T47D (cell line): ENCODE data around the gene ATP12A.
A peak's percentile ranks its signal among the peaks of the same experiment; 100 is the strongest.
"Not testable (repeated sequence)": the region's sequence is repeated elsewhere in the genome, so short reads cannot be mapped to it uniquely, and the experiment has no call there.

Experiments
- DNase-seq, 2 experiments: peaks; one replicate each; pipeline versions ENCODE4 v3.0.0 to v3.0.0-alpha.2; 2011 to 2012; ENCODE audit warnings: low read depth in 1 of 2, low spot score in 1 of 2
- JUND ChIP-seq: IDR thresholded peaks from 2 replicates; pipeline ENCODE4 v1.6.1; 2012; ENCODE audit warnings: low read depth
- in situ Hi-C: cut with HindIII; loops from 2 replicates; pipeline ENCODE4 v1.10.0; 2016; ENCODE audit warnings: low sequenced_read_pairs, low pct_unique_long_range_greater_than_20kb

The ATP12A gene

DNA sequence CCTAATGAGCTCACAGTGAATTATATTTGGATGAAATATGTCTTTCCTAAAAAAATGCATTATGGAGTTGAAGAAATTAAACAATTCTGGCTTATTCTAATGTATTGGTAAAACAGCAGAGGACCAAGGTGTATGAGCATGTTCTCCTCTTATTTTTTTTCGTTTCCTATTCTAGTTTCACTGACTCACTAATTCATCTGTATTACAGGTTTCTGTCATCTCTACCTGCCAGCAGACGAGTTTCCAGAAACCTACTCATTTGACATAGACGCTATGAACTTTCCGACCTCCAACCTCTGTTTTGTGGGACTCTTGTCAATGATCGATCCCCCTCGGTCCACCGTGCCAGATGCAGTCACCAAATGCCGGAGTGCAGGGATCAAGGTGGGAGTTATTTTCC lies 20.3 kb downstream of the ATP12A start:
- DNase-seq = no peak
- in situ Hi-C loops = no loop called here
- TF ChIP-seq JUND = no peak

DNA sequence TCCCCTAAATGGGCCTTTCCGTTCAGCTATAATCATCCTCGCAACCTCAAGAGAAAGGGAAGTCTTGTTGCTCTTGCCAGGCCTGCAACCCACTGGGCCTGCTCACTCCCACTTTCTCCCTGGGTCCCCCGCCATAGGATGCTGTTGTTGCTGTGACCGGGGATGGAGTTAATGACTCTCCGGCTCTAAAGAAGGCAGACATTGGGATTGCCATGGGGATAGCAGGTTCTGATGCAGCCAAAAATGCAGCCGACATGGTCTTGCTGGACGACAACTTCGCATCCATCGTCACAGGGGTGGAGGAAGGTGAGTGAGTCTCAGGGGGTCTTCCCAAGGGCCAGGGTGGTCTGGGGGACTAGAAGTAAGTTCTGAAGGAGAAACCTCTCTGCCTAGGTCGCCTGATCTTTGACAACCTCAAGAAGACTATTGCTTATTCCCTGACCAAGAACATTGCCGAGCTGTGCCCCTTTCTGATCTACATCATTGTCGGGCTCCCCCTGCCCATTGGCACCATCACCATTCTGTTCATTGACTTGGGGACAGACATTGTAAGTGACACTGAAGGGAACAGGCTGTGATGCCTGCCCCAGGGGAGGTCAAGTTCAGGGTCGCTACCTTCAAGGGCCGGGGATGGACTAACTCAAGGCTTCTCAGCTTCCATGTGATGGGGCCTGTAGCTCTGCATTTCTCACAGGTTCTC lies 26.8 kb downstream of the ATP12A start:
- DNase-seq = no peak
- in situ Hi-C loops = no loop called here
- TF ChIP-seq JUND = no peak

DNA sequence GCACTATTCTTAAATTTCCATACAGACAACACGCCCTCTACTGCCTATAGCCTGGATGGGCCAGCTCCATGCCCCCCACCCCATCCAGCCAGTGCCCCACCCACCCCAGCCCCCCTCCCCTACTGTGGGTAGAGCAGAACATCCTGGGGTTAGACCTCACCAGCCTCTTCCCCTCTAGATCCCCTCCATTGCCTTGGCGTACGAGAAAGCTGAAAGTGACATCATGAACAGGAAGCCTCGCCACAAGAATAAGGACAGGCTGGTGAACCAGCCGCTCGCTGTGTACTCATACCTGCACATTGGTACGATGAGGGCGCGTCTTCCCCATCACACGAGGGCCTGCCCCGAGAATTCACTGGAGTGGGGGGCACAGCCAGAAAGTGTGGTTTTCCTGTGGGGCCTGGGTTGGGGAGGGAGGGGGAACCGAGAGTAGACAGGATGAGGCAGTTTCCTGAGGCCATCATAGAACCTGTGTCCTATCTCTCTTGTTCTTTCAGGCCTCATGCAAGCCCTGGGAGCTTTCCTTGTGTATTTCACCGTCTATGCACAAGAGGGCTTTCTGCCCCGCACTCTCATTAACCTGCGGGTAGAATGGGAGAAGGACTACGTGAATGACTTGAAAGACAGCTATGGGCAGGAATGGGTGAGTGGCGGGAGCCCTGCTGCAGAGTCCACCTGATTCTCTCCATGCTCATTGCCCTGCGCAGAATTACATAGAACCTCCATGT lies 29.1 kb downstream of the ATP12A start:
- in situ Hi-C loops = no loop called here
- no peak for DNase-seq
- TF ChIP-seq JUND = no peak

DNA sequence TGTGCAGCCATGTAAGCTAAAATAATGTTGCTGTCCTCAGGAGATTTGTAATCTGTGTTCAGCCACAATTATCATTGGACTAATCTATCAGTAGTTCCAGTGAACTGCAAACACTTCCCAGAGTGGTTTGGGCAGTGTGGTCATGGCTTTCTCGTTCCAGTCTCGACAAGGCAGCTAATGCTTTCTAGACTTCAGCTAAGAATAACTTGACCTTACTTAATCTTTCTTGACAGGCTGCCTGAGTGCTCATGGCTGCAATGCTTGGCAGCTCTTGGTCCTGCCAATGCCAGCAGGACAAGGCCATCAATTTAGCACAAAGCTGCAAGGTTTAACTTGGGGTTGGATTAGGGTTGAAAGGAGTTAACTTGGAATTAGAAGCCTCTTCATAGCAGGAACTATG lies 32.8 kb downstream of the ATP12A start:
- in situ Hi-C loops = no loop called here
- DNase-seq = no peak
- no peak for TF ChIP-seq JUND

DNA sequence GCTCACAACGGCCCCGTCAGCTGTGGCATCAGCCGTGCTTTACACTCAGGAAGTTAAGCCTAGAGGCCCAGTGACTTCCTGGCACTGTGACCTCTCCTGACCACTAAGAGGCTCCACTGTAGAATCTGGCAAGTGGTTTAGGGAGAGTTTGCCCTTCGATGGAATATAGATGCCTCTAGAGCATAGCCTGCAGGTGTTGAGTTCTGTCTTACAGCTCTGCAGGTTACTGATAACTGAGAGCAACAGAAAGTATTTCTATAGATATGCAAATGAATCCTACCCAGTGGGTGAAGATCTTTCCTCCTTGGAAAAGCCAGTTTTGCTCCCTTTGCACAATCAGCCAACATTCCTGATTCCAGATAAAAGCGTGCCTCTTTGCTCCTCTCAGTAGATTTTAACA lies 35.8 kb downstream of the ATP12A start:
- TF ChIP-seq JUND = no peak
- no peak for DNase-seq
- in situ Hi-C loops = no loop called here

DNA sequence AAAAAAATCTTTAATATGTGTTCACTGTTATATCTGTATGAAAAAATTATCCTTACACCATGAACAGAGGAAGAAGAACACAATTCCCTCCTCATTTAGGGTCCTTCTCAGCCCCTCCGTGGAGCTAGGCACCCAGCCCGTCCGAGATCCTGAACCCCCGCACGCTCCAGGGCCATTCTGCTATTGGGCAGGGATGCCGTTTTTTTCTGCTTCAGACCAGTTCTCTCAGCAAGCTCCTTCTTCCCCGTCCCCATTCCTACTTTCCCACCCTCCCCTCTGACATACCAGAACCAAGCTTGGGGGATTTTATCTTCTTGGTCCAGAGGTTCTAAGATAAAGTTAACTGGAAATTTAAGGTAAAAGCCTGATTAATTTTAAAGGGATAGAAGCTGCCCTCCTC lies 36.2 kb downstream of the ATP12A start:
- in situ Hi-C loops = no loop called here
- no peak for TF ChIP-seq JUND
- DNase-seq = no peak

DNA sequence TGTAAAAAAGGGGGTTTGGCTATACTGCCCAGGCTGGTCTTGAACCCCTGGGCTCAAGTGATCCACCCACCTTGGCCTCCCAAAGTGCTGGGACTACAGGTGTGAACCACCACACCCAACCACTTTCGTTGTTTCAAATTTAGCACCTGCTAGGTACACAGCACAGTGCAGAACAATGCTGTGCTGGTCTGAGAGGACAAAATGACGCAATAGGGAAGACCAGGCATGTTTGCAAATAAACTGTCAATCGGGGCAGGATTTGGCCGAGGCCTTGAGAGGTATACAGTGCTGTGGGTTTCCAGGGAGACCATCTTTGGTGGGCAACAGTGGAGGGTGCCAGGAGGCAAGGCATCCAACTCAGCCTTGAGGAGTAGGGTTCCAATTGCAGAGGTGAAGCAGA lies 37.0 kb downstream of the ATP12A start:
- in situ Hi-C loops = no loop called here
- TF ChIP-seq JUND = no peak

DNA sequence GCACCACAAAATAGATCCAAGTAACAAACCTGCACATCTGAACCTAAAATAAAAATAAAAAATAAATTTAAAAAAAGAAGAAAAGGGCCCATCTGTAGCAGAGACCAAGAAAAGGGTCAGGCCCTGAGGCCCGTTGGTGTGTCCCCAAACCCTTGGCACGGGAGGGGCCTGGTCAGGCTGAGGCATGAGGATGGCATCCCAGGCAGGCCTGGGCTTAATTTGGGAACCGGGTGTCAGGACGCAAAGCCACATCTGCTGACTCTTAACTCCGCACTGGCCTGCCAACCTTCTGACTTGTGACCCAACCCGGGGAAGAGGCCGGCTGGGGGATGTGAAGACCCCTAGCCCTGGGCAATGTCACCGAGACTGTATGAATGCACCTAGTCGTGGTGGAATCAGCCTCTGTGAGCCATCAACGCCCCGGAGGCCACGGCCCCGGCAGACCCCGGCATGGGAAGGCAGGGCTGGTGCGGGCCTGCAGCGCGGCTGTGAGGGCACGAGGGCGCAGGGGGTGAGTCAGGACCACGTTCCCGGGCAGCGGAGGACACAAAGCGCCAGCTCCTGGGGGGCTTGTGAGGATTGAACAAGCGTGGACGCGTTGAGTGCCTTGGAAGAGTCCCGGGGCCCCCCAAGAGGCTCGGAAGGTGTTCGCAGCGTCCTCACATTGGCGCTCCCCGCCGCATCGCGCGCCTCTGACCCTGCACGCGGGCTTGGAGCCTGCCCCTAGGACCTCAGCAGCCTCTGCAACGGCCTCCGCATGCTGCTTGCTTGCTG lies 38.2 kb downstream of the ATP12A start:
- in situ Hi-C loops = no loop called here
- no peak for TF ChIP-seq JUND
- no peak for DNase-seq

More for the DNA sequence above, 37.0 kb downstream of the ATP12A start:
- no peak for DNase-seq

DNA sequence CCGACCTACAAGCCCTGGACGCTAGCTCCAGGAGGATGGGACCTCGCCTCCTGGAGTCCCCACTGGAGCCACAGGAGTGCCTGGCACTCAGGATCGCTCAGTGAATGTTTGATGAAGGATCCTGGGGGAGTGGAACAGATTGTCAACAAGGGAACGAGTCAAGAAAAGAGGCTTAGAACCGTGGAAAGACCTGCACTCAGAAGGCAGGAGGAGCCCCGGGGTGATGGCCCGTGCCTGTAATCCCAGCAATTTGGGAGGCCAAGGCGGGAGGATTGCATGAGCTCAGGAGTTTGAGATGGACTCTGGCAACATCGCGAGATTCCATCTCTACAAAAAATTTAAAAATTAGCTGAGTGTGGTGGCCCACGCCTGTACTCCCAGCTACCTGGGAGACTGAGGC lies 38.9 kb downstream of the ATP12A start:
- no peak for TF ChIP-seq JUND
- in situ Hi-C loops = no loop called here
- DNase-seq = no peak

DNA sequence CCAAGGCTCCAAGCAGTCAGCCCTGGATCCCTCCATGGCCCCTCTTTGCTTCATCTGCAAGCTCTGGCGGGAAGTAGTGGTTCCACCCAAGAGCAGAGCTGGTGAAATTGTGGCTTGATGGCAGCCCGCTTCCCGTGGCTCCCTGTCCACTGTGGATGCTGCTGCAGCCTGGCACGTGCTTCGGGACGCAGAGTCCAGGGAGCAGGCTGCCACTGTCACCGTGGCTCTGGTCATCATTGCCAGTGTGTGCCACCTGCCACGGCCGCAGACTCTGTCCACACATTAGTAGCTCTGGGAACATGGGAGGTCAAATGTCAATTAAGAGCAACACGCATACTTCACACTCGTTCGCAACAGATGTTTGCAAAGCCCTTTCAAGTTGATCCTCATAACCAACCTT lies 43.0 kb downstream of the ATP12A start:
- TF ChIP-seq JUND = no peak
- in situ Hi-C loops = no loop called here
- no peak for DNase-seq

DNA sequence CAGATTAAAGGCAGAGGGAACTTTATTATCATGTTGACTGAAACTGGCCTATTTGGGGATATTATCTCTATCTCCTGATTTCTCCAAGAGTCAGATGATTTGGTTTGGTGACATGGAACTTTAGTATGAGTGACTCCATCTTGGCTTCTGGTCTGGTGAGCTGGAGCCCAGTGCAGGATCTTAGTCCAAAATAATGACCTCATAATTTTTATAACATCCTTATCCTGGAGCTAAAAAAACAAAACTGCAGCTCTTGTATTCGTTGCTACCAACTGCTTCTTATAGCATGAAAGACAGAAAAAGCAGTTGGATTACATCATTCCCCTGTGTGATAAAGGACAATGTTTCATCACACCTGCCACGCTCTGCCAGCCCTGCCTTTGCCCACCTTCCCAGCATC lies 44.5 kb downstream of the ATP12A start:
- in situ Hi-C loops = no loop called here
- no peak for TF ChIP-seq JUND
- no peak for DNase-seq

DNA sequence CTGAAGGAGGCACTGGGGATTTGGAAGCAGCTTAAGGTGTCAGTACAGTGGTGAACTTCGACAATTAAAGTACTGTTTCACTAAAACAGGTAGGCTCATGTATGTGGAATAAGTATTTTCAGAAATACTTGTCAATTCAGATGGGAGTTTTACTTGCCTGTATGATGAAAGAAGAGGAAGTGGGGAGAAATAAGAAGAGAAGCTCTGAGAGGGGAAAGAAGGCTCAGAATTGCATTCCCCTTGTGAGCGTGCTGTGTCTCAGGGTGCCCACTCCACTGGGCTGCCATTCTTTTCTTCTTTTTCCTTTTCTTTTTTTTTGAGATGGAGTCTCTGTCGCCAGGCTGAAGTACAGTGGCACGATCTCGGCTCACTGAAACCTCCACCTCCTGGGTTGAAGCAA lies 45.2 kb downstream of the ATP12A start:
- no peak for TF ChIP-seq JUND
- no peak for DNase-seq
- in situ Hi-C loops = no loop called here

DNA sequence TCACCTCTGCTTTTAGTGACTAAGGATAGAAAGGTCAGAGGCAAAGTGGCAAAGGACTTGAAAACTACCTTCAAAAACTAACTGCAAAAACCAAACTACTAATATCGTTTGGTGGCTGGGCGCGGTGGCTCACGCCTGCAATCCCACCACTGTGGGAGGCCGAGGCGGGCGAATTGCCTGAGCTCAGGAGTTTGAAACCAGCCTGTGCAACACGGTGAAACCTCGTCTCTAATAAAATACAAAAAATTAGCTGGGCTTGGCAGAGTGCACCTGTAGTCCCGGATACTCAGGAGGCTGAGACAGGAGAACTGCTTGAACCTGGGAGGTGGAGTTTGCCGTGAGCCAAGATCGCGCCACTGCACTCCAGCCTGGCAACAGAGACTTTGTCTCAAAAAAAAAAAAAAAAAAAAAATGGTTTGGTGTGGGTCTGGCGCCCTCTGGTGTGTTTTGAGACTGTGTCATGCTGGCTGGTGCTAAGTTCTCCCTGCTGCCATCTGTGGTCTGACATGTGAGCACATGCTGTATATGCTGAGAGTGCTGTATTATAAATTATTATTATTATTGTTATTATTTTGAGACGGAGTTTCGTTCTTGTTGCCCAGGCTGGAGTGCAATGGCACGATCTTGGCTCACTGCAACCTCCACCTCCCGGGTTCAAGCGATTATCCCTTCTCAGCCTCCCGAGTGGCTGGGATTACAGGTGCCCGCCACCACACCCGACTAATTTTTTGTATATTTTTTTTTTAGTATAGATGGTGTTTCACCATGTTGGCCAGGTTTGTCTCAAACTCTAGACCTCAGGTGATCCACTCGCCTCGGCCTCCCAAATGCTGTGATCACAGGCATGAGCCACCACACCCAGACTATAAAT lies 47.8 kb downstream of the ATP12A start:
- TF ChIP-seq JUND = no peak
- peak; percentile 81 to 86 for DNase-seq
- in situ Hi-C loops = no loop called here

DNA sequence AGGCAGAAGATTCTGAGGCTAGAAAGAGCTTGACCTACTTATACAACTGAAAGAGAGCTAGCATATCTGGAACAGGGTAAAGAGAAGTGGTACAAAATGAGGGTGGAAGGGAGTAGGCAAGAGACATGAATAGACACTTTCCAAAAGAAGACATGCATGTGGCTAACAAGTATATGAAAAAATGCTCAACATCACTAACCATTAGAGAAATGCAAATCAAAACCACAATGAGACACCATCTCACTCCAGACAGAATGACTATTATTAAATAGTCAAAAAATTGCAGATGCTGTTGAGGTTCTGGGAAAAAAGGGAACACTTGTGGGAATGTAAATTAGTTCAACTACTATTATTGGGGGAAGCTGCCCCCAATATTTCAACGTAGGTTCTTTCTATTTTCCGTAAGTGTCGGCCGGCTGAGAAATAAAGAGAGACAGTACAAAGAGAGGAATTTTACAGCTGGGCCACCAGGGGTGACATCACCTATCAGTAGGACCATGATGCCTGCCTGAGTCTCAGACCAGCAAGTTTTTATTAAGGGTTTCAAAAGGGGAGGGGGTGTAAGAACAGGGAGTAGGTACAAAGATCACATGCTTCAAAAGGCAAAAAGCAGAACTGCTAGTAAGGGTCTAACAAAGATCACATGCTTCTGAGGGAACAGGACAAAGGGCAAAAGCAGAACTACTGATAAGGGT lies 50.8 kb downstream of the ATP12A start:
- in situ Hi-C loops, DNase-seq: not testable (repeated sequence)
